Endothelial cell of umbilical vein (primary cell): ENCODE data around the gene PRKD2. TPM values are rescaled to one million over a fixed set of nuclear protein-coding genes. Genes with fewer than 3 reads are reported as not detected.

Source experiments
- BruUV-seq: library from RNA; stranded (reverse); fragments of 400-500 nt; replicated peaks from 2 replicates; lab custom pipeline; 2021; lab: Mats Ljungman, UMichigan
- CTCF ChIA-PET: fragments of 300-600, 350-600 bp; sonication (Branson Sonifier 250); formaldehyde crosslinking; loops from one replicate; lab custom pipeline; 2021; ENCODE audit warnings: antibody characterized with exemption, inconsistent platforms; lab: Charles Lee
- POLR2A ChIA-PET: fragments of 300-600, 350-600 bp; sonication (Branson Sonifier 250); formaldehyde crosslinking; loops from one replicate; lab custom pipeline; 2021; ENCODE audit warnings: antibody characterized with exemption, inconsistent platforms; lab: Charles Lee
- DNase-seq: peaks from one replicate; pipeline ENCODE4 v3.0.0-alpha.2; 2011; ENCODE audit warnings: low read depth, low spot score
- FAIRE-seq: peaks from 2 replicates; lab custom pipeline; 2011; peaks lifted over from hg19 to GRCh38; lab: Jason Lieb, UNC
- H2AFZ ChIP-seq: 2 replicates; pipeline ENCODE4 v1.6.0; 2012; ENCODE audit warnings: low read depth, low read length, control low read depth, inconsistent platforms
- H3K27ac ChIP-seq: 2 replicates; pipeline ENCODE4 v1.5.1; 2011; ENCODE audit warnings: low read depth, mild to moderate bottlenecking, control low read depth, low read length, moderate library complexity; ENCODE audit not compliant: insufficient read depth
- H3K27me3 ChIP-seq, 2 experiments: 2 replicates each; pipeline versions ENCODE4 v1.6.0 to v1.6.1; 2011; ENCODE audit warnings: low read length in 2 of 2, mixed read lengths in 1 of 2; ENCODE audit not compliant: control insufficient read depth in 2 of 2, insufficient read depth in 2 of 2
- H3K36me3 ChIP-seq, 2 experiments: 2 replicates in 1 of 2; 3 replicates in 1 of 2; pipeline ENCODE4 v1.5.1; 2011; ENCODE audit warnings: low read length in 2 of 2, mild to moderate bottlenecking in 1 of 2, moderate library complexity in 1 of 2; ENCODE audit not compliant: control insufficient read depth in 2 of 2, insufficient read depth in 2 of 2; ENCODE audit errors: extremely low read depth in 1 of 2
- H3K4me1 ChIP-seq: 3 replicates; pipeline ENCODE4 v1.5.1; 2011; ENCODE audit warnings: mild to moderate bottlenecking, low read length; ENCODE audit not compliant: control insufficient read depth, insufficient read depth; ENCODE audit errors: extremely low read depth
- H3K4me2 ChIP-seq: 2 replicates; pipeline ENCODE4 v1.6.1; 2011; ENCODE audit warnings: low read length, control low read depth, mixed read lengths; ENCODE audit not compliant: insufficient read depth
- H3K4me3 ChIP-seq, 3 experiments: fragments of 200-600 bp in 1 of 3; sonication (generic), shearing (Covaris generic) in 1 of 3; replicated peaks in 1 of 3; 2 replicates each; pipeline ENCODE4 v1.5.1; 2011 to 2016; ENCODE audit warnings: control low read depth in 3 of 3, low read length in 3 of 3, mild to moderate bottlenecking in 2 of 3, inconsistent platforms in 1 of 3, low read depth in 1 of 3, moderate library complexity in 1 of 3; ENCODE audit not compliant: insufficient read depth in 1 of 3
- H3K79me2 ChIP-seq: 2 replicates; pipeline ENCODE4 v1.6.0; 2012; ENCODE audit warnings: low read length, inconsistent platforms; ENCODE audit not compliant: control insufficient read depth, insufficient read depth
- H3K9ac ChIP-seq: replicated peaks from 2 replicates; pipeline ENCODE3; 2011; ENCODE audit warnings: low read length, control low read depth; ENCODE audit not compliant: insufficient read depth; ENCODE audit errors: extremely low read depth
- H3K9me1 ChIP-seq: replicated peaks from 3 replicates; pipeline ENCODE4 v1.6.0; 2011; ENCODE audit warnings: mild to moderate bottlenecking, low read length; ENCODE audit not compliant: control insufficient read depth, insufficient read depth; ENCODE audit errors: extremely low read depth
- H3K9me3 ChIP-seq: replicated peaks from 2 replicates; pipeline ENCODE4 v1.5.1; 2012; ENCODE audit warnings: low read length, inconsistent platforms; ENCODE audit not compliant: control insufficient read depth, insufficient read depth
- H4K20me1 ChIP-seq: replicated peaks from 2 replicates; pipeline ENCODE3; 2011; ENCODE audit warnings: mild to moderate bottlenecking, low read length; ENCODE audit not compliant: control insufficient read depth, insufficient read depth; ENCODE audit errors: extremely low read depth
- CTCF ChIP-seq, 2 donors: IDR thresholded peaks; 1 replicate in 1 of 2; 2 replicates in 1 of 2; pipeline ENCODE4 v1.5.1; 2011; ENCODE audit warnings: low read length in 2 of 2, mild to moderate bottlenecking in 2 of 2, moderate library complexity in 2 of 2, control low read depth in 1 of 2, inconsistent platforms in 1 of 2, low read depth in 1 of 2; ENCODE audit not compliant: insufficient read depth in 1 of 2; ENCODE audit errors: extremely low read depth in 1 of 2
- EZH2 ChIP-seq: IDR thresholded peaks from 2 replicates; pipeline ENCODE4 v1.6.1; 2012; ENCODE audit warnings: borderline replicate concordance, low read depth, mild to moderate bottlenecking, moderate library complexity, low read length, inconsistent platforms; ENCODE audit not compliant: severe bottlenecking
- FOS ChIP-seq: IDR thresholded peaks from 2 replicates; pipeline ENCODE4 v1.6.1; 2011; ENCODE audit warnings: mild to moderate bottlenecking, low read length, moderate library complexity, borderline replicate concordance; ENCODE audit not compliant: insufficient read depth
- GATA2 ChIP-seq: IDR thresholded peaks from 2 replicates; pipeline ENCODE4 v1.7.0; 2011; ENCODE audit warnings: low read depth, mild to moderate bottlenecking, moderate library complexity, mixed read lengths, low read length; ENCODE audit not compliant: insufficient read length, insufficient read depth
- JUN ChIP-seq: IDR thresholded peaks from 2 replicates; pipeline ENCODE4 v1.6.1; 2011; ENCODE audit warnings: borderline replicate concordance, low read depth; ENCODE audit not compliant: insufficient read length, insufficient read depth
- MAX ChIP-seq: IDR thresholded peaks from 2 replicates; pipeline ENCODE4 v1.6.1; 2011; ENCODE audit not compliant: insufficient read depth, insufficient read length
- MYC ChIP-seq: IDR thresholded peaks from one replicate; pipeline ENCODE4 v1.6.1; 2011; ENCODE audit warnings: mild to moderate bottlenecking, low read depth, low read length
- POLR2A ChIP-seq: IDR thresholded peaks from 2 replicates; pipeline ENCODE4 v1.6.1; 2012; ENCODE audit warnings: low read depth, mild to moderate bottlenecking, control low read depth, low read length
- POLR2AphosphoS5 ChIP-seq: IDR thresholded peaks from 2 replicates; pipeline ENCODE4 v1.6.1; 2012; ENCODE audit warnings: low read depth, mild to moderate bottlenecking, control low read depth, low read length, moderate library complexity; ENCODE audit not compliant: insufficient read depth
- dilution Hi-C: fragments of 300-500 bp; cut with MboI; formaldehyde crosslinking; loops from one replicate; pipeline ENCODE4 v1.15.0; 2019; ENCODE audit warnings: low sequenced_read_pairs; ENCODE audit not compliant: extremely low pct_ligation_motif_present
- intact Hi-C: fragments of 100-400 bp; cut with micrococcal nuclease; formaldehyde crosslinking; loops from one replicate; pipeline ENCODE4 v1.10.0; 2022
- polyA plus RNA-seq, 4 experiments: library from polyadenylated mRNA; depleted of rRNA in 3 of 4; stranded (reverse) in 3 of 4; unstranded in 1 of 4; fragments of >200 nt; gene quantifications; 2 replicates each; pipeline versions ENCODE4 v1.2.1 to v1.2.3, GENCODE V29; 2011 to 2012; ENCODE audit warnings: missing spikeins in 1 of 4
- total RNA-seq: library from RNA; stranded (reverse); gene quantifications from 2 replicates; pipeline ENCODE4 v1.2.3, GENCODE V29; 2021

The PRKD2 gene
- total and polyA plus RNA-seq, 2 donors (not counting 3 experiments of a cell fraction or from before 2014, with no cell fraction given): 40.4 to 94.9 TPM

- no peaks in the 10 kb centered on the region for H4K20me1 ChIP-seq
- intact Hi-C loops (no loop called here), dilution Hi-C loops (no loop called here)
- ChIA-PET CTCF (interaction anchor here (0.5 to 2.8 kb wide), 5 partner anchors 10 to 234 kb away, joined by 3 to 128 read pairs (median 4); partner anchors contain the start of gene PTGIR), POLR2A (no interaction called here)
- H3K9ac ChIP-seq: no peak overlapping the region
- H3K9me1 ChIP-seq: no peaks in the 10 kb centered on the region
- no peak overlapping the region for H3K27ac ChIP-seq
- H3K27me3 ChIP-seq: no peaks in the 10 kb centered on the region
- H3K4me1 ChIP-seq: peaks cover 27% of the 10 kb centered on the region
- H2AFZ ChIP-seq: peak overlapping the region; percentile 4
- H3K4me2 ChIP-seq: no peak overlapping the region
- no peaks in the 10 kb centered on the region for H3K79me2 ChIP-seq
- TF ChIP-seq POLR2AphosphoS5 (peak; percentile 19), CTCF (IDR thresholded peaks at IDR 0.05; ENCODE audit: extremely low read depth in 1 of 2, insufficient read depth in 1 of 2, low read depth in 1 of 2, low read length in 2 of 2) (no peak), POLR2A (no peak), EZH2 (no peak), MYC (peak; percentile 87), MAX (peak; percentile 93), JUN (no peak), FOS (no peak), GATA2 (no peak)
- no peak overlapping the region for H3K4me3 ChIP-seq
- DNase-seq: peak; percentile 35
- H3K36me3 ChIP-seq: peaks cover 0 to 2% of the 10 kb centered on the region in 2 experiments
- H3K9me3 ChIP-seq: no peaks in the 10 kb centered on the region
- peak; percentile 77 for FAIRE-seq
- no TSS peak for BruUV-seq
Observed at GRCh38 chr19:46756544-46756888, 39.6 kb upstream of the PRKD2 start.
